H4 (cell line): ENCODE results near the gene SRD5A1. TPM values are rescaled to one million over a fixed set of nuclear protein-coding genes. Genes with fewer than 3 reads are reported as not detected.
"Not testable (repeated sequence)": the region's sequence is repeated elsewhere in the genome, so short reads cannot be mapped to it uniquely, and the experiment has no call there.

Experiments
- DNase-seq: peaks from one replicate; pipeline ENCODE4 v3.0.0-alpha.2; 2015; ENCODE audit warnings: low spot score
- total RNA-seq: library from RNA; depleted of rRNA; stranded (reverse); fragments of >200 nt; shearing (Covaris generic); gene quantifications from 2 replicates; pipeline ENCODE4 v1.2.3, GENCODE V29; 2014

Gene SRD5A1
- total RNA-seq, 1 experiment from 2014 or later: 34.9 TPM

GRCh38 chr5:6644794-6645241 lies 11.6 kb downstream of the SRD5A1 start:
- no peak for DNase-seq

- DNase-seq: not testable (repeated sequence)
These were observed 12.5 kb downstream of the SRD5A1 start for GRCh38 chr5:6645571-6646362.

DNA sequence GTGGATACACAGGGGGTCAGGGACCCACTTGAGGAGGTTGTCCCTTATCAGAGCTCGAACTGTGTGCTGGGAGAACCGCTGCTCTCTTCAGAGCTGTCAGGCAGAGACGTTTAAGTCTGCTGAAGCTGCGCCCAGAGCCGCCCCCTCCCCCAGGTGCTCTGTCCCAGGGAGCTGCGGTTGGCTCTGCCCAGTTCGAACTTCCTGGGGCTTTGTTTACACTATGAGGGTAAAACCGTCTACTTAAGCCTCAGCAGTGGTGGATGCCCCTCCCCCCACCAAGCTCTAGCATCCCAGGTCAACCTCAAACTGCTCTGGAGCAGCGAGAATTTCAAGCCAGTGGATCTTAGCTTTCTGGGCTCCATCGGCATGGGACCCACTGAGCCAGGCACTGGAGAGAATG lies 15.9 kb downstream of the SRD5A1 start:
- DNase-seq: peak; percentile 72

DNA sequence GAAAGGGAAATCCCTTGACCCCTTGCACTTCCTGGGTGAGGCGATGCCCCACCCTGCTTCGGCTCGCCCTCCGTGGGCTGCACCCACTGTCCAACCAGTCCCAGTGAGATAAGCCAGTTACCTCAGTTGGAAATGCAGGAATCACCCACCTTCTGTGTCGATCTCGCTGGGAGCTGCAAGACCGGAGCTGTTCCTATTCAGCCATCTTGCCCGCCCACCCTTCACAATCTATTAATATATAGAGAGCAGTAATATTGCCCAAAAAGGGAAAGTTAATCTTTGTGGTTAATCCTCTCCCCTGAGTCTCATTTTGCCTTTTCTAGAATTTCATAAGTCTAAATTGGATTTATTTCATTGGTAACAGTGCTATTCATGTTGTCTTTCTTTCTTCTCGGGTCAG lies 16.4 kb downstream of the SRD5A1 start:
- DNase-seq: no peak

GRCh38 chr5:6652025-6652424 lies 18.8 kb downstream of the SRD5A1 start:
- DNase-seq: no peak

GRCh38 chr5:6655432-6655831 lies 22.2 kb downstream of the SRD5A1 start:
- DNase-seq: no peak

GRCh38 chr5:6656680-6657079 lies 23.4 kb downstream of the SRD5A1 start:
- no peak for DNase-seq

DNA sequence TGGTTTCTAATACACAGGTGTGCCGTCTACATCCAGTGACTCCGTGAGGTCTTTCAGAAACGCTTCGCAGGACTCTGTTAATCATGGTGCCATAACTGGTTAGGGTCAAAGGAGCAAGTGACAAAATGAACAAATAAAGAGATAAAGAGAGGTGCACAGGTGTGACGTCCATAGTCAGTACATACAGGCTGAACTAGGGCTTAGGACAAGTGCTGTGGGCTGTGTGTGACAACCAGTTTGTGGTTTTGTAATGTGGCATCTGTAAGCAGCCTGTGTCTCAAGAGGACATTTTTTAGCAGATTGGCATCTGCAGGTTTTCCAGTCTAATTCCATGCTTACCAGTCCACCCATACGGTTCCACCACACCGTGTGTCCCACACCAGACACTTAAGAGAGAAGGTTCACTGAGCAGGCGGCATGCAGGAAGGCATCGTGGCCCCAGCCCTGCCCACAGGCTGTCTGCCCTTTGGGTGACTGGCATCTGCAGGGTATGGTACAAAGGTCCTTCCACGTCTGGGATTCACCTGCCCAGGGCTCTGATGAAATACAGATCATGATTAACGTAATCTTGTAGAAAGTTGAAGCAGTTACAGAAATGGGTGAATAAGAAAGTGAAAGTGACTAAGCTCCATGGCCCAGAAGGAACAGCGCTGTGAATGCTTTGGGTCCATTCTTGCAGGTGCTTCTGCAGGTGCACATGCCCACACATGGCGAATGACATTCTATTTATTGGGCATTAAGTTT lies 26.9 kb downstream of the SRD5A1 start:
- DNase-seq: no peak

DNA sequence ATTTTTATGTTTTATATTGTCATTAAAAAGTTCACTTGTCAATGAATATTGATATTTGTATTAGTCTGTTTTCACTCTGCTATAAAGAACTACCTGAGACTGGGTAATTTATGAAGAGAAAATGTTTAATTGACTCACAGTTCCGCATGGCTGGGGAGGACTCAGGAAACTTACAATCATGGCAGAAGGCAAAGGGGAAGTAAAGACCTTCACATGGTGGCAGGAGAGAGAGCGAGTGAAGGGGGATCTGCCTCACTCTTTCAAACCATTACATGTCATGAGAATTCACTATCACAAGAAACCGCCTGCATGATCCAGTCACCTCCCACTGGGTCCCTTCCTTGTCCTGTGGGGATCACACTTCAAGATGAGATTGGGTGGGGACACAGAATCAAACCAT lies 27.4 kb downstream of the SRD5A1 start:
- no peak for DNase-seq

GRCh38 chr5:6666762-6667161 lies 33.5 kb downstream of the SRD5A1 start:
- no peak for DNase-seq

DNA sequence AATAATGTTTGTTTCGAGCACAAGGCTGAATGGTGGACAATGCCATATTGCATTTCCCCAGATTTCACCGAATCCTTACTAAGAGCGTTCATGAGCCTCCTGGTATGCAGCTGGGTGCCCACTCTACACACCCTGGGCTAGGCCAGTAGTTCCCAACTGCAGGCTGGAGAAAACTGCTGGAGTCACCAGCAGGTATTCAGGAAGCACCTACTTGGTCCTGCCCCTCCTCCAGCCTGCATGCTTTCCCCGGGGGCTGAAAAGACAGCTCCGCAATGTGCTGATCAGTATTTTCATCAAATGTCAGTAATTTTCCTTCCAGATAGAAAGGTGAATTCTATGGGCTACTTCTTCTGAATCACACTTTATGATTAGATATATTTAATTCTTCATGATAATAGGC lies 34.4 kb downstream of the SRD5A1 start:
- DNase-seq: no peak

GRCh38 chr5:6668717-6669116 lies 35.5 kb downstream of the SRD5A1 start:
- not testable (repeated sequence) for DNase-seq

DNA sequence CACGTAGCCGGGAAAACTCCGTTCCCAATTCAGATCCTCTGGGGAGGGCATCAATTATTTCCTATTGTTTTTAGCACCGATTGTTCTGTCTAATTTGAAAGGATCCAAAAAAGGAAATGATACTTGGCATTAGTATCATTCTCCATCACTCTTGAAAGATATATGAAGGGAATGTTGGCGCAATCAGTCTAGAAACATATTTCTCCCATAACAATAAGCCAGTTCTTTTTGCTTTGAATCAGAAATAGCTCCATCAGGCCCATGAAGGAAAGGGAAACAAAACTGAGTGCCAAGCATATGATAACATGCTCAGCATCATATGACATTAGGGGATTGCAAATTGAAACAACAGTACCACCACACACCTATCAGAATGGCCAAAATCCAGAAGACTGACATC lies 39.8 kb downstream of the SRD5A1 start:
- DNase-seq: no peak

DNA sequence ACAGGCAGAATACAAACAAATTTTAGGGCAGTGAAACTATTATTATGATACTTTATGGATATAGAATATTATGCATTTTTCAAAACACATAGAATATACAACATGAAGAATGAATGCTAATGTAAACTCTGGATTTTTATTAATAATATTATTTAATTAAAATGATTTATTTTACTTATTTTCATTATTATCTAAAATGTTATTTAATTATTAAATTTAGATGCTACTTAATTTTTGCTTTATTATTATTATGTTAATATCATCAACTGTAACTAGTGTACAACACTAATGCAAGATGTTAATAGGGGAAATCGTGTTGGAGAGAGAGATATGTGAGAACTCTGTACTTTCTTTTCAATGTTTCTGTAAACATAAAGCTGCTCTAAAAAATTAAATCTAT lies 40.7 kb downstream of the SRD5A1 start:
- DNase-seq: no peak

DNA sequence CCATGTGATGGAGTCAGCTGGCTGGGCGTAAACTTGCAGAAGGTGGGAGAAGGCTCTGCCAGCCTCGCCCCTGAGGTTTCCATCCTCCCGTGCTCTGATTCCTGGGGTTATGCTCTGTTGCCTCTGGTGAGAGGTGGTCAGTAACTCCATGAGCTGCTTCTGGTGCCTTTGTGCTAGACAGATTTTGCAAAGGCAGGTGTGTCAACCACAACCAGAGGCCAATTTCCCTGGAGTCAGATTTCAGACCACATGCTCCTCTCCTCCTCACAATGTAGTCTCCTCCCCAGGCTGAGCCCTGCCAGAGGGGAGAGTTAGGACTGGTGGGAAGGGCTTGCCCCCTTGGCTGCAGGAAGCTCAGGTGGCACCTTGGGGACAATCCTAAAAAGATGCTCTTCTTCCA lies 41.2 kb downstream of the SRD5A1 start:
- no peak for DNase-seq

DNA sequence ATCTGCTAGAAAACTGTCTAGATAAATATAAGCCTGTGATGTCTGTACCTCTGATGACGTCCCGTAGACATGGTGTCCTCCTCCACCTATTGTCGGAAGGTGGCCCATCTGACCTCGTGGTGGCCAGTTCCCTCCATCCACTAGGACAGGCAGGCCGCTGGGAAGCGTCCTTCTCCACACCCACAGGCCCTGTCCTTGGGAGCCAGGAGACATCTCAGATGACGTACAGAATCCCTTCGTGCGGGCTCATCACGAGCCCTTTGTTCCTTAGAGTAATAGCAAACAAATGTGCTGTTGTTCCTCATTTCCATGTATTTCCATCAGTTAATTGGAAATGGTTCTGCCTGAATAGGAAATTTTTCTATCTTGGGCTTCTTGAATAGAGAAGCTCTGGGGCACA lies 41.6 kb downstream of the SRD5A1 start:
- no peak for DNase-seq

GRCh38 chr5:6675784-6676491 lies 42.7 kb downstream of the SRD5A1 start:
- DNase-seq: no peak

DNA sequence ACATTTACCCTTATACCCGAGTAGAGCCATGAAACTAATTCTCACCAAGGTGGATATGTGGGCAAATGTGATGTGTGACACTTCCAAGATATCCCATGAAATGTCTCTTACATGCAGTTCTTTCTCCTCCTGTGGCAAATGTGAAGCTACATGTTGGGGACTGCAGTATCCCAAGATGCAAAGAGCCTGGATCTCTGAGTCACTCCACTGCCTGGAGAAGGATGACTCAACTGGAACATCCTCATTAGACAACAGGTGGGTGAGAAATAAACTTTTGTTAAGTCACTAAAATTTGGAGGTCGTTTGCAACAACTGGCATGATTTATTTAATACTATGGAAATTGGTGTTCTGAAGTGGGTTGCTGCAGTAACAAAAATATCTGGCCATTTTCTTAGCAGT lies 43.5 kb downstream of the SRD5A1 start:
- DNase-seq: no peak

GRCh38 chr5:6678385-6678784 lies 45.1 kb downstream of the SRD5A1 start:
- no peak for DNase-seq

DNA sequence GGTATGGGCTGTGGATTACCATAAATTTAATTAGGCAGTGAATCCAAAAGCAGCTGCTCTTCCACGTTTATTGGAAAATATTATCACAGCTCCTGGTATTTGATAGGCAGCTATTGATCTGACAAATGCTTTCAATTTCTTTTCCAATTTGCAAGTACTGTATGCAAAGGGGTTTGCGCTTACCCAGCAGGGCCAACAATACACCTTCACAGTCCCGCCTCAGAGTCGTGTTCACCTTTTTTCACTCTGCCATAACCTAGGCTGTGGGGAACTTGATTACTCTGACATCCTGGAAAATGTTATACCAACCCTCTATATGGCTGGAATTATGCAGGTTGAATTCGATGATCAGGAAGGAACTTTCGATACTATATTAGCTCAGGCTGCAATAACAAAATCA lies 47.7 kb downstream of the SRD5A1 start:
- no peak for DNase-seq

DNA sequence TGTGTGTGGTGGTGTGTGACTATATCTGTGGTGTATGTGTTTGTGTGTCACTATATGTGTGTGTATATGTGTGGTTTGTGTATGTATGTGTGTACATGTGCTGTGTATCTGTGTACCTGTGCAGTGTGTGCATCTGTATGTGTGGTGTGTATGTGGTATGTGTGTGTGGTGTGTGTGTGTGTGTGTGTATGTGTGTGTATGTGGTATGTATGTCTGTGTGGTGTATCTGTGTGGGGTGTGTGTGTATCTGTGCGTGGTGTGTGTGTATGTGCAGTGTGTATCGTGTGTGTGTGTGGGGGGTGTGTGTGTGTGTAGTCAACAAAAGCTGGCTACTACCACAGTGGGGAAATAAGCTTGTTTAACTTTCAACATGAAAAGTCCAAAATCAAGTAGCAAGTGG lies 48.4 kb downstream of the SRD5A1 start:
- no peak for DNase-seq

- DNase-seq: no peak
These were observed 49.0 kb downstream of the SRD5A1 start for GRCh38 chr5:6682239-6682638.

GRCh38 chr5:6683241-6683640 lies 50.0 kb downstream of the SRD5A1 start:
- DNase-seq: no peak
